Mononuclear cell (primary cell): Measurements from ENCODE around the gene NCAPH2. TPM values are rescaled to one million over a fixed set of nuclear protein-coding genes. Genes with fewer than 3 reads are reported as not detected.

Experiments
- H3K27me3 ChIP-seq: 2 replicates; pipeline ENCODE4 v1.6.0; 2011; ENCODE audit warnings: low read length, control low read depth; ENCODE audit not compliant: insufficient read depth
- H3K4me1 ChIP-seq: 2 replicates; pipeline ENCODE4 v1.5.1; 2011; ENCODE audit warnings: mild to moderate bottlenecking, low read length, control low read depth; ENCODE audit not compliant: insufficient read depth
- H3K4me3 ChIP-seq: 2 replicates; pipeline ENCODE4 v1.5.1; 2011; ENCODE audit warnings: mild to moderate bottlenecking, low read length, moderate library complexity
- H3K9me3 ChIP-seq: 2 replicates; pipeline ENCODE4 v1.5.1; 2011; ENCODE audit warnings: low read depth, mild to moderate bottlenecking, control low read depth, low read length
- total RNA-seq: library from RNA; depleted of rRNA; stranded (reverse); fragments of >200 nt; gene quantifications from one replicate; pipeline ENCODE4 v1.2.3, GENCODE V29; 2012

Gene NCAPH2
- total RNA-seq, 1 donor = 40.6 TPM

GRCh38 chr22:50470491-50470890 is 37.5 kb upstream of the NCAPH2 start:
- Histone ChIP-seq H3K9me3 (no peaks in the 10 kb centered on the region), H3K4me1 (peaks cover 63% of the 10 kb centered on the region), H3K4me3 (no peak overlapping the region), H3K27me3 (no peaks in the 10 kb centered on the region)

GRCh38 chr22:50471197-50471847 is 36.7 kb upstream of the NCAPH2 start:
- Histone ChIP-seq H3K9me3 (no peaks in the 10 kb centered on the region), H3K4me1 (peaks cover 65% of the 10 kb centered on the region), H3K27me3 (no peaks in the 10 kb centered on the region), H3K4me3 (no peak overlapping the region)

- peaks cover 65% of the 10 kb centered on the region for H3K4me1 ChIP-seq
- H3K9me3 ChIP-seq = no peaks in the 10 kb centered on the region
- no peak overlapping the region for H3K4me3 ChIP-seq
- H3K27me3 ChIP-seq = no peaks in the 10 kb centered on the region
Measured at GRCh38 chr22:50471962-50472361, 36.1 kb upstream of the NCAPH2 start.

- Histone ChIP-seq H3K4me1 (peaks cover 65% of the 10 kb centered on the region), H3K9me3 (no peaks in the 10 kb centered on the region), H3K4me3 (no peak overlapping the region), H3K27me3 (no peaks in the 10 kb centered on the region)
Measured at GRCh38 chr22:50473088-50473487, 34.9 kb upstream of the NCAPH2 start.

- Histone ChIP-seq H3K9me3 (no peaks in the 10 kb centered on the region), H3K27me3 (no peaks in the 10 kb centered on the region), H3K4me1 (peaks cover 57% of the 10 kb centered on the region), H3K4me3 (peak overlapping the region; percentile 55)
Measured at GRCh38 chr22:50473855-50474671, 34.0 kb upstream of the NCAPH2 start.

- peak within 1 kb of the TSS; percentile 55 for H3K4me3 ChIP-seq
- H3K27me3 ChIP-seq = peaks cover 3% of the 10 kb centered on the region
- H3K9me3 ChIP-seq = no peaks in the 10 kb centered on the region
- peaks cover 48% of the 10 kb centered on the region for H3K4me1 ChIP-seq
Measured at GRCh38 chr22:50474710-50475651, 33.0 kb upstream of the NCAPH2 start, which contains the start of gene SBF1. Gene SBF1 (minus strand): TSS chr22:50475035. CDS start chr22:50474840, 195 bp downstream.

- H3K27me3 ChIP-seq = peaks cover 8% of the 10 kb centered on the region
- H3K4me1 ChIP-seq = peaks cover 42% of the 10 kb centered on the region
- H3K4me3 ChIP-seq = no peak overlapping the region
- H3K9me3 ChIP-seq = no peaks in the 10 kb centered on the region
Measured at GRCh38 chr22:50475652-50476002, 32.4 kb upstream of the NCAPH2 start.

- Histone ChIP-seq H3K4me3 (no peak overlapping the region), H3K9me3 (no peaks in the 10 kb centered on the region), H3K27me3 (peaks cover 8% of the 10 kb centered on the region), H3K4me1 (peaks cover 35% of the 10 kb centered on the region)
Measured at GRCh38 chr22:50476868-50477267, 31.2 kb upstream of the NCAPH2 start.

GRCh38 chr22:50477923-50478322 is 30.1 kb upstream of the NCAPH2 start:
- peaks cover 11% of the 10 kb centered on the region for H3K27me3 ChIP-seq
- H3K4me3 ChIP-seq = no peak overlapping the region
- no peaks in the 10 kb centered on the region for H3K9me3 ChIP-seq
- peaks cover 31% of the 10 kb centered on the region for H3K4me1 ChIP-seq

GRCh38 chr22:50479721-50480120 is 28.3 kb upstream of the NCAPH2 start:
- no peak overlapping the region for H3K4me3 ChIP-seq
- H3K4me1 ChIP-seq = peaks cover 18% of the 10 kb centered on the region
- H3K27me3 ChIP-seq = peaks cover 11% of the 10 kb centered on the region
- H3K9me3 ChIP-seq = no peaks in the 10 kb centered on the region

- Histone ChIP-seq H3K4me3 (peak overlapping the region; percentile 30), H3K27me3 (peaks cover 11% of the 10 kb centered on the region), H3K9me3 (no peaks in the 10 kb centered on the region), H3K4me1 (peaks cover 12% of the 10 kb centered on the region)
Measured at GRCh38 chr22:50481045-50481439, 27.0 kb upstream of the NCAPH2 start.

- peaks cover 11% of the 10 kb centered on the region for H3K27me3 ChIP-seq
- H3K9me3 ChIP-seq = no peaks in the 10 kb centered on the region
- peak within 1 kb of the TSS; percentile 30 for H3K4me3 ChIP-seq
- peaks cover 12% of the 10 kb centered on the region for H3K4me1 ChIP-seq
Measured at GRCh38 chr22:50481440-50482106, 26.5 kb upstream of the NCAPH2 start, which contains the start of gene ADM2. Gene ADM2 (plus strand): TSS chr22:50481543. CDS start chr22:50481848, 305 bp downstream.

- H3K4me3 ChIP-seq = no peak overlapping the region
- H3K27me3 ChIP-seq = peaks cover 11% of the 10 kb centered on the region
- H3K9me3 ChIP-seq = no peaks in the 10 kb centered on the region
- H3K4me1 ChIP-seq = peaks cover 12% of the 10 kb centered on the region
Measured at GRCh38 chr22:50482107-50483074, 25.6 kb upstream of the NCAPH2 start.
